HEK293 (cell line): Measurements from ENCODE around the gene SNTN.

ENCODE experiments used
- CTCF ChIA-PET: fragments of 350-600 bp; formaldehyde crosslinking; extraction: SDS; loops from one replicate; lab custom pipeline; 2021; ENCODE audit warnings: antibody characterized with exemption; lab: Yijun Ruan, JAX
- POLR2A ChIA-PET: fragments of 300-600 bp; formaldehyde crosslinking; extraction: SDS; loops from one replicate; lab custom pipeline; 2020; ENCODE audit warnings: antibody characterized with exemption, inconsistent platforms; lab: Yijun Ruan, JAX
- H3K27ac ChIP-seq: fragments of 200-500 bp; sonication (Bioruptor generic); 2 replicates; pipeline ENCODE4 v1.5.1; 2014; ENCODE audit warnings: low read depth, low read length, control low read depth, inconsistent platforms; ENCODE audit errors: extremely low read depth
- H3K36me3 ChIP-seq, 2 experiments: fragments of 200-500 bp in 1 of 2; sonication (Bioruptor generic) in 1 of 2; 1 replicate in 1 of 2; 2 replicates in 1 of 2; pipeline ENCODE4 v1.5.1; 2014 to 2017; ENCODE audit warnings: inconsistent platforms in 2 of 2, low read length in 2 of 2; ENCODE audit not compliant: control insufficient read depth in 2 of 2, insufficient read depth in 1 of 2
- H3K4me1 ChIP-seq: fragments of 200-500 bp; sonication (Bioruptor generic); 2 replicates; pipeline ENCODE4 v1.5.1; 2014; ENCODE audit warnings: mild to moderate bottlenecking, low read length, inconsistent platforms; ENCODE audit not compliant: control insufficient read depth, insufficient read depth
- H3K4me3 ChIP-seq: 2 replicates; pipeline ENCODE4 v1.5.1; 2011; ENCODE audit warnings: low read depth, mild to moderate bottlenecking, control low read depth, low read length, moderate library complexity
- H3K9me3 ChIP-seq: fragments of 200-500 bp; sonication (Bioruptor generic); 2 replicates; pipeline ENCODE4 v1.5.1; 2014; ENCODE audit warnings: low read depth, low read length, inconsistent platforms; ENCODE audit not compliant: control insufficient read depth, insufficient read depth
- GLI2 ChIP-seq: fragments of 450-650 bp; formaldehyde crosslinking; IDR thresholded peaks from 2 replicates; pipeline ENCODE4; 2017; ENCODE audit warnings: missing biosample characterization, missing genetic modification characterization, low read depth, borderline replicate concordance
- KLF7 ChIP-seq: fragments of 450-650 bp; formaldehyde crosslinking; IDR thresholded peaks from 2 replicates; pipeline ENCODE4 v1.5.1; 2016; ENCODE audit warnings: missing biosample characterization, missing genetic modification characterization, borderline replicate concordance
- MZF1 ChIP-seq: fragments of 450-650 bp; formaldehyde crosslinking; IDR thresholded peaks from 2 replicates; pipeline ENCODE4 v1.5.1; 2017; ENCODE audit warnings: missing biosample characterization, missing genetic modification characterization, borderline replicate concordance
- REPIN1 ChIP-seq: fragments of 450-650 bp; formaldehyde crosslinking; IDR thresholded peaks from 2 replicates; pipeline ENCODE4 v1.5.1; 2017; ENCODE audit warnings: missing biosample characterization, missing genetic modification characterization, low read depth
- SCRT1 ChIP-seq: fragments of 450-650 bp; formaldehyde crosslinking; IDR thresholded peaks from 2 replicates; pipeline ENCODE4 v1.5.1; 2016; ENCODE audit warnings: missing biosample characterization, missing genetic modification characterization, borderline replicate concordance
- SCRT2 ChIP-seq: fragments of 450-650 bp; formaldehyde crosslinking; IDR thresholded peaks from 2 replicates; pipeline ENCODE4 v1.5.1; 2016; ENCODE audit warnings: missing biosample characterization, missing genetic modification characterization
- SETDB1 ChIP-seq: IDR thresholded peaks from one replicate; pipeline ENCODE4 v1.6.1; 2017; ENCODE audit warnings: mild to moderate bottlenecking, low read length, moderate library complexity, mixed read lengths; ENCODE audit not compliant: insufficient read length
- SP2 ChIP-seq: fragments of 450-650 bp; formaldehyde crosslinking; IDR thresholded peaks from 2 replicates; pipeline ENCODE4 v1.5.1; 2016; ENCODE audit warnings: missing biosample characterization, missing genetic modification characterization
- ZBTB1 ChIP-seq: fragments of 450-650 bp; formaldehyde crosslinking; IDR thresholded peaks from 2 replicates; pipeline ENCODE4 v1.5.1; 2016; ENCODE audit warnings: missing biosample characterization, missing genetic modification characterization
- ZNF132 ChIP-seq: fragments of 450-650 bp; formaldehyde crosslinking; IDR thresholded peaks from 2 replicates; pipeline ENCODE4 v1.5.1; 2017; ENCODE audit warnings: missing biosample characterization, missing genetic modification characterization, borderline replicate concordance
- ZNF155 ChIP-seq: fragments of 450-650 bp; formaldehyde crosslinking; IDR thresholded peaks from 2 replicates; pipeline ENCODE4 v1.5.1; 2016; ENCODE audit warnings: missing biosample characterization, missing genetic modification characterization
- ZNF292 ChIP-seq: fragments of 450-650 bp; formaldehyde crosslinking; IDR thresholded peaks from 2 replicates; pipeline ENCODE4 v1.5.1; 2016; ENCODE audit warnings: low read depth, missing biosample characterization, missing genetic modification characterization, borderline replicate concordance
- ZNF529 ChIP-seq: fragments of 450-650 bp; formaldehyde crosslinking; IDR thresholded peaks from 2 replicates; pipeline ENCODE4 v1.5.1; 2017; ENCODE audit warnings: missing genetic modification characterization, missing biosample characterization; ENCODE audit not compliant: insufficient replicate concordance
- ZNF623 ChIP-seq: fragments of 450-650 bp; formaldehyde crosslinking; IDR thresholded peaks from 2 replicates; pipeline ENCODE4 v1.5.1; 2016; ENCODE audit warnings: missing biosample characterization, missing genetic modification characterization
- ZNF658 ChIP-seq: fragments of 450-650 bp; formaldehyde crosslinking; IDR thresholded peaks from 2 replicates; pipeline ENCODE4; 2016; ENCODE audit warnings: missing biosample characterization, missing genetic modification characterization
- ZNF785 ChIP-seq: fragments of 450-650 bp; formaldehyde crosslinking; IDR thresholded peaks from 2 replicates; pipeline ENCODE4 v1.5.1; 2016; ENCODE audit warnings: missing biosample characterization, missing genetic modification characterization
- ZSCAN16 ChIP-seq: fragments of 450-650 bp; formaldehyde crosslinking; IDR thresholded peaks from 2 replicates; pipeline ENCODE4 v1.5.1; 2016; ENCODE audit warnings: missing biosample characterization, missing genetic modification characterization
- ZSCAN23 ChIP-seq: fragments of 450-650 bp; formaldehyde crosslinking; IDR thresholded peaks from 2 replicates; pipeline ENCODE4 v1.5.1; 2016; ENCODE audit warnings: missing biosample characterization, missing genetic modification characterization
- TF ChIP-seq, protein P1 (sequence below): fragments of 450-650 bp; IDR thresholded peaks from 2 replicates; pipeline ENCODE4 v1.5.1; 2018; ENCODE audit warnings: missing biosample characterization, missing genetic modification characterization
- TF ChIP-seq, protein P2 (sequence below): fragments of 450-650 bp; formaldehyde crosslinking; IDR thresholded peaks from 2 replicates; pipeline ENCODE4 v1.5.1; 2016; ENCODE audit warnings: missing biosample characterization, missing genetic modification characterization
- TF ChIP-seq, protein P3 (sequence below): fragments of 450-650 bp; formaldehyde crosslinking; IDR thresholded peaks from 2 replicates; pipeline ENCODE4 v1.5.1; 2016; ENCODE audit warnings: missing biosample characterization, missing genetic modification characterization, borderline replicate concordance
- TF ChIP-seq, protein P4 (sequence below): fragments of 450-650 bp; formaldehyde crosslinking; IDR thresholded peaks from 2 replicates; pipeline ENCODE4 v1.5.1; 2016; ENCODE audit warnings: missing biosample characterization, missing genetic modification characterization
- TF ChIP-seq, protein P5 (sequence below): fragments of 450-650 bp; formaldehyde crosslinking; IDR thresholded peaks from 2 replicates; pipeline ENCODE4 v1.5.1; 2016; ENCODE audit warnings: missing biosample characterization, missing genetic modification characterization
- TF ChIP-seq, protein P6 (sequence below): fragments of 450-650 bp; formaldehyde crosslinking; IDR thresholded peaks from 2 replicates; pipeline ENCODE4 v1.5.1; 2017; ENCODE audit warnings: missing biosample characterization, missing genetic modification characterization

SNTN gene

DNA sequence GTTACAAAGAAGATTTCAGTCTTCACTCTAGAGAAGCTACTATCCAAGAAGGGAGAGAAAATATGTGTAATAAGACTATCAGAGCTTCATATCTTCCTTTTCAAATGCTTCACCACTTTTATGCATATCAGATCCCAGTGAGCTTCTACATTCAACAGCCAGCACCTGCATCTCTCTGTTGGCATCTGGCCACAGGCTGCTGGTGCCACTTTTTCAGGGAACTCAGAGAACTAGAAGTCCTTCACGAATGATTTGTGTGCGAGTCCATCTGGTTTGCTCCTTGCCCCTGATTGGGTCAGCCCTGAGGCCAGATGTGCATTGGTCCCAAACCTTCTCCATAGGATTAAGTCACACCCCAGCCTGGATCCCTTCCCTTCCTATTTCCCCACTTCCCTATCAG, 22.1 kb downstream of the SNTN start:
- Histone ChIP-seq H3K9me3 (no peaks in the 10 kb centered on the region), H3K36me3 (no peaks in the 10 kb centered on the region), H3K27ac (no peak overlapping the region), H3K4me1 (no peaks in the 10 kb centered on the region), H3K4me3 (no peak overlapping the region)
- no peak for TF ChIP-seq ZNF658 (tag by site-specific recombination)
- TF ChIP-seq, protein P1, sequence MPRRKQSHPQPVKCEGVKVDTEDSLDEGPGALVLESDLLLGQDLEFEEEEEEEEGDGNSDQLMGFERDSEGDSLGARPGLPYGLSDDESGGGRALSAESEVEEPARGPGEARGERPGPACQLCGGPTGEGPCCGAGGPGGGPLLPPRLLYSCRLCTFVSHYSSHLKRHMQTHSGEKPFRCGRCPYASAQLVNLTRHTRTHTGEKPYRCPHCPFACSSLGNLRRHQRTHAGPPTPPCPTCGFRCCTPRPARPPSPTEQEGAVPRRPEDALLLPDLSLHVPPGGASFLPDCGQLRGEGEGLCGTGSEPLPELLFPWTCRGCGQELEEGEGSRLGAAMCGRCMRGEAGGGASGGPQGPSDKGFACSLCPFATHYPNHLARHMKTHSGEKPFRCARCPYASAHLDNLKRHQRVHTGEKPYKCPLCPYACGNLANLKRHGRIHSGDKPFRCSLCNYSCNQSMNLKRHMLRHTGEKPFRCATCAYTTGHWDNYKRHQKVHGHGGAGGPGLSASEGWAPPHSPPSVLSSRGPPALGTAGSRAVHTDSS = no peak
- TF ChIP-seq SP2 (tag by site-specific recombination) = no peak
- TF ChIP-seq REPIN1 = no peak
- TF ChIP-seq, protein P2, sequence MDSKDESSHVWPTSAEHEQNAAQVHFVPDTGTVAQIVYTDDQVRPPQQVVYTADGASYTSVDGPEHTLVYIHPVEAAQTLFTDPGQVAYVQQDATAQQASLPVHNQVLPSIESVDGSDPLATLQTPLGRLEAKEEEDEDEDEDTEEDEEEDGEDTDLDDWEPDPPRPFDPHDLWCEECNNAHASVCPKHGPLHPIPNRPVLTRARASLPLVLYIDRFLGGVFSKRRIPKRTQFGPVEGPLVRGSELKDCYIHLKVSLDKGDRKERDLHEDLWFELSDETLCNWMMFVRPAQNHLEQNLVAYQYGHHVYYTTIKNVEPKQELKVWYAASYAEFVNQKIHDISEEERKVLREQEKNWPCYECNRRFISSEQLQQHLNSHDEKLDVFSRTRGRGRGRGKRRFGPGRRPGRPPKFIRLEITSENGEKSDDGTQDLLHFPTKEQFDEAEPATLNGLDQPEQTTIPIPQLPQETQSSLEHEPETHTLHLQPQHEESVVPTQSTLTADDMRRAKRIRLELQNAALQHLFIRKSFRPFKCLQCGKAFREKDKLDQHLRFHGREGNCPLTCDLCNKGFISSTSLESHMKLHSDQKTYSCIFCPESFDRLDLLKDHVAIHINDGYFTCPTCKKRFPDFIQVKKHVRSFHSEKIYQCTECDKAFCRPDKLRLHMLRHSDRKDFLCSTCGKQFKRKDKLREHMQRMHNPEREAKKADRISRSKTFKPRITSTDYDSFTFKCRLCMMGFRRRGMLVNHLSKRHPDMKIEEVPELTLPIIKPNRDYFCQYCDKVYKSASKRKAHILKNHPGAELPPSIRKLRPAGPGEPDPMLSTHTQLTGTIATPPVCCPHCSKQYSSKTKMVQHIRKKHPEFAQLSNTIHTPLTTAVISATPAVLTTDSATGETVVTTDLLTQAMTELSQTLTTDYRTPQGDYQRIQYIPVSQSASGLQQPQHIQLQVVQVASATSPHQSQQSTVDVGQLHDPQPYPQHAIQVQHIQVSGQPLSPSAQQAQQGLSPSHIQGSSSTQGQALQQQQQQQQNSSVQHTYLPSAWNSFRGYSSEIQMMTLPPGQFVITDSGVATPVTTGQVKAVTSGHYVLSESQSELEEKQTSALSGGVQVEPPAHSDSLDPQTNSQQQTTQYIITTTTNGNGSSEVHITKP (tag by site-specific recombination) = no peak
- no peak for TF ChIP-seq ZSCAN16
- no peak for TF ChIP-seq SCRT2 (tag by site-specific recombination)
- no peak for TF ChIP-seq GLI2 (tag by site-specific recombination)
- TF ChIP-seq MZF1 (tag by site-specific recombination) = no peak
- no peak for TF ChIP-seq SCRT1 (tag by site-specific recombination)
- TF ChIP-seq ZNF155 (tag by site-specific recombination) = no peak
- TF ChIP-seq, protein P3, sequence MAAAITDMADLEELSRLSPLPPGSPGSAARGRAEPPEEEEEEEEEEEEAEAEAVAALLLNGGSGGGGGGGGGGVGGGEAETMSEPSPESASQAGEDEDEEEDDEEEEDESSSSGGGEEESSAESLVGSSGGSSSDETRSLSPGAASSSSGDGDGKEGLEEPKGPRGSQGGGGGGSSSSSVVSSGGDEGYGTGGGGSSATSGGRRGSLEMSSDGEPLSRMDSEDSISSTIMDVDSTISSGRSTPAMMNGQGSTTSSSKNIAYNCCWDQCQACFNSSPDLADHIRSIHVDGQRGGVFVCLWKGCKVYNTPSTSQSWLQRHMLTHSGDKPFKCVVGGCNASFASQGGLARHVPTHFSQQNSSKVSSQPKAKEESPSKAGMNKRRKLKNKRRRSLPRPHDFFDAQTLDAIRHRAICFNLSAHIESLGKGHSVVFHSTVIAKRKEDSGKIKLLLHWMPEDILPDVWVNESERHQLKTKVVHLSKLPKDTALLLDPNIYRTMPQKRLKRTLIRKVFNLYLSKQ (tag by site-specific recombination) = no peak
- TF ChIP-seq SETDB1 = no peak
- no peak for TF ChIP-seq ZSCAN23 (tag by site-specific recombination)
- no peak for TF ChIP-seq KLF7 (tag by site-specific recombination)
- no peak for TF ChIP-seq ZNF292 (tag by site-specific recombination)
- TF ChIP-seq, protein P4, sequence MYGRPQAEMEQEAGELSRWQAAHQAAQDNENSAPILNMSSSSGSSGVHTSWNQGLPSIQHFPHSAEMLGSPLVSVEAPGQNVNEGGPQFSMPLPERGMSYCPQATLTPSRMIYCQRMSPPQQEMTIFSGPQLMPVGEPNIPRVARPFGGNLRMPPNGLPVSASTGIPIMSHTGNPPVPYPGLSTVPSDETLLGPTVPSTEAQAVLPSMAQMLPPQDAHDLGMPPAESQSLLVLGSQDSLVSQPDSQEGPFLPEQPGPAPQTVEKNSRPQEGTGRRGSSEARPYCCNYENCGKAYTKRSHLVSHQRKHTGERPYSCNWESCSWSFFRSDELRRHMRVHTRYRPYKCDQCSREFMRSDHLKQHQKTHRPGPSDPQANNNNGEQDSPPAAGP (tag by site-specific recombination) = no peak
- TF ChIP-seq ZBTB1 (tag by site-specific recombination) = no peak
- TF ChIP-seq ZNF623 (tag by site-specific recombination) = no peak
- ChIA-PET POLR2A (no interaction called here), CTCF (interaction anchor here (0.6 to 0.7 kb wide), 2 partner anchors 307 to 350 kb away, joined by 3 read pairs; no protein-coding TSS in a partner anchor)

DNA sequence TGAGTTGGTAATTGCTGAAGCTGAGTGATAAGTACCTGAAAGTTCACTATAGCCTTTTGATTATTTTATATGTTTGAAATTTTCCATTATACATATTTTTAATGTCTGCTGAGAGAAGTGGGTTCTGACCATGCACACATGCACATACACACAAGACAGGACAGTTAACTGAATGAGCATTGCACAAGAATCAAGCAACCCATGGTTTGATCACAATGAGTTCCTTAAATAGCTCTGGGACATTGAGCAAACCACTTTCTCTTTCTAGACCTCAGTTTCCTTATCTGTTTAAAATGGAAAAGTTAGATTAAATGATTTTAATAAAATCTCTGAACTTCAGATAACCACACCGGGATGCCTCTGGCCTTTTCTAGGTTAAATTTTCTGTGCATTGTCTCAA, 26.7 kb downstream of the SNTN start:
- Histone ChIP-seq H3K27ac (no peak overlapping the region), H3K4me3 (no peak overlapping the region), H3K9me3 (no peaks in the 10 kb centered on the region), H3K4me1 (no peaks in the 10 kb centered on the region), H3K36me3 (no peaks in the 10 kb centered on the region)
- ChIA-PET CTCF (interaction anchor here (1.1 kb wide), 1 partner anchor 140 kb away, joined by 3 read pairs; the partner anchor contains the start of gene C3orf49), POLR2A (no interaction called here)
- TF ChIP-seq, protein P5, sequence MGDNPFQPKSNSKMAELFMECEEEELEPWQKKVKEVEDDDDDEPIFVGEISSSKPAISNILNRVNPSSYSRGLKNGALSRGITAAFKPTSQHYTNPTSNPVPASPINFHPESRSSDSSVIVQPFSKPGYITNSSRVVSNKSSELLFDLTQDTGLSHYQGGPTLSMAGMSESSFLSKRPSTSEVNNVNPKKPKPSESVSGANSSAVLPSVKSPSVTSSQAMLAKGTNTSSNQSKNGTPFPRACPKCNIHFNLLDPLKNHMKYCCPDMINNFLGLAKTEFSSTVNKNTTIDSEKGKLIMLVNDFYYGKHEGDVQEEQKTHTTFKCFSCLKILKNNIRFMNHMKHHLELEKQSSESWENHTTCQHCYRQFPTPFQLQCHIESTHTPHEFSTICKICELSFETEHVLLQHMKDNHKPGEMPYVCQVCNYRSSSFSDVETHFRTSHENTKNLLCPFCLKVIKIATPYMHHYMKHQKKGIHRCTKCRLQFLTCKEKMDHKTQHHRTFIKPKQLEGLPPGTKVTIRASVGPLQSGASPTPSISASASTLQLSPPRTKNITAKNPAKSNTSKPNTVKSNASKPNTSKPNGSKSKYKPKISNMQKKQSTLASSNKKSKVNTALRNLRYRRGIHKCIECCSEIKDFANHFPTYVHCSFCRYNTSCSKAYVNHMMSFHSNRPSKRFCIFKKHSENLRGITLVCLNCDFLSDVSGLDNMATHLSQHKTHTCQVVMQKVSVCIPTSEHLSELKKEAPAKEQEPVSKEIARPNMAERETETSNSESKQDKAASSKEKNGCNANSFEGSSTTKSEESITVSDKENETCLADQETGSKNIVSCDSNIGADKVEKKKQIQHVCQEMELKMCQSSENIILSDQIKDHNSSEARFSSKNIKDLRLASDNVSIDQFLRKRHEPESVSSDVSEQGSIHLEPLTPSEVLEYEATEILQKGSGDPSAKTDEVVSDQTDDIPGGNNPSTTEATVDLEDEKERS (tag by site-specific recombination) = no peak
- TF ChIP-seq ZNF132 (tag by site-specific recombination) (no peak), ZNF785 (tag by site-specific recombination) (no peak), ZNF529 (tag by site-specific recombination) (no peak)
- TF ChIP-seq, protein P6, sequence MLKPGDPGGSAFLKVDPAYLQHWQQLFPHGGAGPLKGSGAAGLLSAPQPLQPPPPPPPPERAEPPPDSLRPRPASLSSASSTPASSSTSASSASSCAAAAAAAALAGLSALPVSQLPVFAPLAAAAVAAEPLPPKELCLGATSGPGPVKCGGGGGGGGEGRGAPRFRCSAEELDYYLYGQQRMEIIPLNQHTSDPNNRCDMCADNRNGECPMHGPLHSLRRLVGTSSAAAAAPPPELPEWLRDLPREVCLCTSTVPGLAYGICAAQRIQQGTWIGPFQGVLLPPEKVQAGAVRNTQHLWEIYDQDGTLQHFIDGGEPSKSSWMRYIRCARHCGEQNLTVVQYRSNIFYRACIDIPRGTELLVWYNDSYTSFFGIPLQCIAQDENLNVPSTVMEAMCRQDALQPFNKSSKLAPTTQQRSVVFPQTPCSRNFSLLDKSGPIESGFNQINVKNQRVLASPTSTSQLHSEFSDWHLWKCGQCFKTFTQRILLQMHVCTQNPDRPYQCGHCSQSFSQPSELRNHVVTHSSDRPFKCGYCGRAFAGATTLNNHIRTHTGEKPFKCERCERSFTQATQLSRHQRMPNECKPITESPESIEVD (tag by site-specific recombination) = no peak
